Keratinocyte (primary cell): Measurements from ENCODE around the gene VWA5A. TPM values are rescaled to one million over a fixed set of nuclear protein-coding genes. Genes with fewer than 3 reads are reported as not detected.
A peak's percentile ranks its signal among the peaks of the same experiment; 100 is the strongest.

Source experiments
- DNase-seq: peaks from one replicate; pipeline ENCODE4 v3.0.0-alpha.2; 2011; ENCODE audit warnings: low read depth, missing footprints, low spot score
- FAIRE-seq: peaks from 2 replicates; lab custom pipeline; 2011; peaks lifted over from hg19 to GRCh38; lab: Jason Lieb, UNC
- H2AFZ ChIP-seq: 2 replicates; pipeline ENCODE4 v1.6.0; 2012; ENCODE audit warnings: low read length, control low read depth, inconsistent platforms; ENCODE audit not compliant: control insufficient read depth
- H3K27ac ChIP-seq: 2 replicates; pipeline ENCODE4 v1.5.1; 2011; ENCODE audit warnings: low read length; ENCODE audit not compliant: control insufficient read depth, insufficient read depth
- H3K27me3 ChIP-seq: 3 replicates; pipeline ENCODE4 v1.6.0; 2011; ENCODE audit warnings: low read length; ENCODE audit not compliant: control insufficient read depth, insufficient read depth; ENCODE audit errors: extremely low read depth
- H3K36me3 ChIP-seq, 2 experiments: 2 replicates in 1 of 2; 3 replicates in 1 of 2; pipeline ENCODE4 v1.5.1; 2011; ENCODE audit warnings: low read length in 2 of 2, mild to moderate bottlenecking in 1 of 2; ENCODE audit not compliant: control insufficient read depth in 2 of 2, insufficient read depth in 2 of 2; ENCODE audit errors: extremely low read depth in 1 of 2
- H3K4me1 ChIP-seq: 3 replicates; pipeline ENCODE4 v1.5.1; 2011; ENCODE audit warnings: low read length; ENCODE audit not compliant: control insufficient read depth, insufficient read depth; ENCODE audit errors: extremely low read depth
- H3K4me2 ChIP-seq: 3 replicates; pipeline ENCODE4 v1.6.0; 2011; ENCODE audit warnings: low read depth, low read length; ENCODE audit not compliant: control insufficient read depth, insufficient read depth; ENCODE audit errors: extremely low read depth
- H3K4me3 ChIP-seq, 3 experiments: fragments of 200-600 bp in 1 of 3; sonication (generic) in 1 of 3; 2 replicates in 2 of 3; 3 replicates in 1 of 3; pipeline ENCODE4 v1.5.1; 2011 to 2016; ENCODE audit warnings: low read length in 3 of 3, mild to moderate bottlenecking in 3 of 3, control low read depth in 2 of 3, inconsistent platforms in 1 of 3, low read depth in 1 of 3, mixed read lengths in 1 of 3, mixed run types in 1 of 3, moderate library complexity in 1 of 3; ENCODE audit not compliant: control insufficient read depth in 2 of 3, insufficient read depth in 2 of 3; ENCODE audit errors: extremely low read depth in 1 of 3
- H3K79me2 ChIP-seq: 2 replicates; pipeline ENCODE4 v1.6.0; 2012; ENCODE audit warnings: low read length; ENCODE audit not compliant: control insufficient read depth, insufficient read depth
- H3K9ac ChIP-seq: 3 replicates; pipeline ENCODE4 v1.6.0; 2011; ENCODE audit warnings: low read length; ENCODE audit not compliant: control insufficient read depth, insufficient read depth; ENCODE audit errors: extremely low read depth
- H3K9me1 ChIP-seq: 3 replicates; pipeline ENCODE4 v1.6.0; 2011; ENCODE audit warnings: low read length; ENCODE audit not compliant: control insufficient read depth, insufficient read depth; ENCODE audit errors: extremely low read depth
- H3K9me3 ChIP-seq: 2 replicates; pipeline ENCODE4 v1.5.1; 2012; ENCODE audit warnings: low read depth, low read length; ENCODE audit not compliant: control insufficient read depth
- H4K20me1 ChIP-seq: 3 replicates; pipeline ENCODE4 v1.6.0; 2011; ENCODE audit warnings: low read length; ENCODE audit not compliant: control insufficient read depth, insufficient read depth; ENCODE audit errors: extremely low read depth
- CTCF ChIP-seq, 3 experiments: IDR thresholded peaks in 1 of 3; conservative IDR thresholded peaks in 1 of 3; optimal IDR thresholded peaks in 1 of 3; 2 replicates in 2 of 3; 3 replicates in 1 of 3; pipeline versions ENCODE3 to v1.5.1; 2011; ENCODE audit warnings: low read length in 3 of 3, mild to moderate bottlenecking in 3 of 3, moderate library complexity in 2 of 3, control low read depth in 1 of 3, inconsistent platforms in 1 of 3; ENCODE audit not compliant: insufficient read depth in 2 of 3; ENCODE audit errors: extremely low read depth in 1 of 3
- EZH2 ChIP-seq: IDR thresholded peaks from one replicate; pipeline ENCODE4 v1.6.1; 2012; ENCODE audit warnings: inconsistent platforms, mild to moderate bottlenecking, low read length, moderate library complexity
- dilution Hi-C: fragments of 300-500 bp; cut with MboI; formaldehyde crosslinking; loops from one replicate; pipeline ENCODE4 v1.7.0; 2020; ENCODE audit warnings: low sequenced_read_pairs; ENCODE audit not compliant: extremely low pct_ligation_motif_present
- polyA plus RNA-seq, 5 experiments: library from polyadenylated mRNA; depleted of rRNA in 3 of 5; stranded (reverse) in 3 of 5; stranded (forward) in 1 of 5; unstranded in 1 of 5; fragments of >200 nt; gene quantifications; 1 replicate in 1 of 5; 2 replicates in 3 of 5; 3 replicates in 1 of 5; pipeline versions ENCODE4 v1.2.1 to v1.2.3, GENCODE V29; 2011 to 2012; ENCODE audit warnings: missing spikeins in 2 of 5, low read depth in 1 of 5, low replicate concordance in 1 of 5

VWA5A gene
- polyA plus RNA-seq, 1 donor (not counting 4 experiments of a cell fraction or from before 2014, with no cell fraction given) = 36.4 TPM

- H3K9me1 ChIP-seq = no peaks in the 10 kb centered on the region
Observed at GRCh38 chr11:124075841-124076651, 39.2 kb upstream of the VWA5A start.

GRCh38 chr11:124077266-124077665 lies 38.0 kb upstream of the VWA5A start:
- Histone ChIP-seq H3K36me3 (no peaks in the 10 kb centered on the region), H4K20me1 (no peaks in the 10 kb centered on the region), H2AFZ (no peak overlapping the region), H3K4me2 (no peak overlapping the region), H3K9me1 (no peaks in the 10 kb centered on the region), H3K27me3 (no peaks in the 10 kb centered on the region), H3K4me1 (peaks cover 37% of the 10 kb centered on the region), H3K79me2 (no peaks in the 10 kb centered on the region), H3K27ac (no peak overlapping the region), H3K4me3 (no peak overlapping the region), H3K9me3 (no peaks in the 10 kb centered on the region), H3K9ac (no peak overlapping the region)
- dilution Hi-C loops = no loop called here
- no peak for FAIRE-seq
- TF ChIP-seq CTCF (optimal IDR thresholded peaks at IDR 0.05 in 1 of 3, IDR thresholded peaks at IDR 0.05 in 1 of 3, conservative IDR thresholded peaks at IDR 0.05 in 1 of 3; ENCODE audit: extremely low read depth in 1 of 3, insufficient read depth in 2 of 3, low read length in 3 of 3) (no peak), EZH2 (no peak)
- DNase-seq = no peak

More at GRCh38 chr11:124075841-124076651, 39.2 kb upstream of the VWA5A start:
- Histone ChIP-seq H2AFZ (peak overlapping the region; percentile 96), H3K27me3 (no peaks in the 10 kb centered on the region), H3K9ac (peak overlapping the region; percentile 60), H3K4me2 (peak overlapping the region; percentile 82), H3K9me3 (no peaks in the 10 kb centered on the region), H3K27ac (no peak overlapping the region), H3K36me3 (no peaks in the 10 kb centered on the region), H3K79me2 (no peaks in the 10 kb centered on the region), H4K20me1 (no peaks in the 10 kb centered on the region), H3K4me3 (peak overlapping the region; percentile 39 to 64 (median 57)), H3K4me1 (peaks cover 30% of the 10 kb centered on the region)
- dilution Hi-C loops = no loop called here
- TF ChIP-seq EZH2 (no peak), CTCF (optimal IDR thresholded peaks at IDR 0.05 in 1 of 3, IDR thresholded peaks at IDR 0.05 in 1 of 3, conservative IDR thresholded peaks at IDR 0.05 in 1 of 3; ENCODE audit: extremely low read depth in 1 of 3, insufficient read depth in 2 of 3, low read length in 3 of 3) (peak in 1 of 3 experiments; percentile 3)
- FAIRE-seq (no peak), DNase-seq (no peak)
